Measurements from ENCODE around the gene GTF2IRD1. TPM values are rescaled to one million over a fixed set of nuclear protein-coding genes. Genes with fewer than 3 reads are reported as not detected.
"Not testable (repeated sequence)": the region's sequence is repeated elsewhere in the genome, so short reads cannot be mapped to it uniquely, and the experiment has no call there.

The GTF2IRD1 gene
- total and polyA plus RNA-seq, 2 of the 13 experiments (the other 11 are each of a cell fraction or from before 2014, with no cell fraction given): 16.5 to 26.7 TPM

DNA sequence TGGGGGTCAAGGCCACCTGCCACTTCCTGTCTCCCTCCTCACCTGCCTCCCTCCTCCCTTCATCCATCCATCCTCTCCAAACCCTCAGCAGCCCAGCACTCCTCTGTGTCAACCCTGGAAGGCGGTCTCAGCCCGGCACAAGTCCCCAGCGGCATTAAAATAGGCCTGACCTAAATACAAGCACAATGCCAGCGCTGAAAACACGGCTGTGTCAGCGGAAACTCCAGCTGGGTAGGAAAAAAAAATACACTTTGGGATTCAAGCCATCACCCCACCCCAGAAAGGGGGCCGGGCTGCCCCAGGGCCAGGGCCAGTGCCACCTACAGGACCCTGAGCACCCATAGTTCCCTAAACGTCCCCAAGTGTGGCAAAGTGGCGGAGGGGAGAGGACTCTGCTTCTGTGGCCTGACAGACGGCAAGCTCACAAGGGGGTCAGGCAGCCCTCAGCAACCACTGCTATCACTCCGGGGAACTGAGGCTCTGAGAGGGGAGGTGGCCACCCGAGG lies 22.7 kb upstream of the GTF2IRD1 start (continued):
- TF ChIP-seq, protein P1, sequence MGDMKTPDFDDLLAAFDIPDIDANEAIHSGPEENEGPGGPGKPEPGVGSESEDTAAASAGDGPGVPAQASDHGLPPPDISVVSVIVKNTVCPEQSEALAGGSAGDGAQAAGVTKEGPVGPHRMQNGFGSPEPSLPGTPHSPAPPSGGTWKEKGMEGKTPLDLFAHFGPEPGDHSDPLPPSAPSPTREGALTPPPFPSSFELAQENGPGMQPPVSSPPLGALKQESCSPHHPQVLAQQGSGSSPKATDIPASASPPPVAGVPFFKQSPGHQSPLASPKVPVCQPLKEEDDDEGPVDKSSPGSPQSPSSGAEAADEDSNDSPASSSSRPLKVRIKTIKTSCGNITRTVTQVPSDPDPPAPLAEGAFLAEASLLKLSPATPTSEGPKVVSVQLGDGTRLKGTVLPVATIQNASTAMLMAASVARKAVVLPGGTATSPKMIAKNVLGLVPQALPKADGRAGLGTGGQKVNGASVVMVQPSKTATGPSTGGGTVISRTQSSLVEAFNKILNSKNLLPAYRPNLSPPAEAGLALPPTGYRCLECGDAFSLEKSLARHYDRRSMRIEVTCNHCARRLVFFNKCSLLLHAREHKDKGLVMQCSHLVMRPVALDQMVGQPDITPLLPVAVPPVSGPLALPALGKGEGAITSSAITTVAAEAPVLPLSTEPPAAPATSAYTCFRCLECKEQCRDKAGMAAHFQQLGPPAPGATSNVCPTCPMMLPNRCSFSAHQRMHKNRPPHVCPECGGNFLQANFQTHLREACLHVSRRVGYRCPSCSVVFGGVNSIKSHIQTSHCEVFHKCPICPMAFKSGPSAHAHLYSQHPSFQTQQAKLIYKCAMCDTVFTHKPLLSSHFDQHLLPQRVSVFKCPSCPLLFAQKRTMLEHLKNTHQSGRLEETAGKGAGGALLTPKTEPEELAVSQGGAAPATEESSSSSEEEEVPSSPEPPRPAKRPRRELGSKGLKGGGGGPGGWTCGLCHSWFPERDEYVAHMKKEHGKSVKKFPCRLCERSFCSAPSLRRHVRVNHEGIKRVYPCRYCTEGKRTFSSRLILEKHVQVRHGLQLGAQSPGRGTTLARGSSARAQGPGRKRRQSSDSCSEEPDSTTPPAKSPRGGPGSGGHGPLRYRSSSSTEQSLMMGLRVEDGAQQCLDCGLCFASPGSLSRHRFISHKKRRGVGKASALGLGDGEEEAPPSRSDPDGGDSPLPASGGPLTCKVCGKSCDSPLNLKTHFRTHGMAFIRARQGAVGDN (CRISPR knock-in tag; IDR thresholded peaks at IDR 0.05): peak; percentile 22; the same call in 1 of the 2 replicates
- TF ChIP-seq, protein P2, sequence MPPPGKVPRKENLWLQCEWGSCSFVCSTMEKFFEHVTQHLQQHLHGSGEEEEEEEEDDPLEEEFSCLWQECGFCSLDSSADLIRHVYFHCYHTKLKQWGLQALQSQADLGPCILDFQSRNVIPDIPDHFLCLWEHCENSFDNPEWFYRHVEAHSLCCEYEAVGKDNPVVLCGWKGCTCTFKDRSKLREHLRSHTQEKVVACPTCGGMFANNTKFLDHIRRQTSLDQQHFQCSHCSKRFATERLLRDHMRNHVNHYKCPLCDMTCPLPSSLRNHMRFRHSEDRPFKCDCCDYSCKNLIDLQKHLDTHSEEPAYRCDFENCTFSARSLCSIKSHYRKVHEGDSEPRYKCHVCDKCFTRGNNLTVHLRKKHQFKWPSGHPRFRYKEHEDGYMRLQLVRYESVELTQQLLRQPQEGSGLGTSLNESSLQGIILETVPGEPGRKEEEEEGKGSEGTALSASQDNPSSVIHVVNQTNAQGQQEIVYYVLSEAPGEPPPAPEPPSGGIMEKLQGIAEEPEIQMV (CRISPR knock-in tag; IDR thresholded peaks at IDR 0.05; ENCODE audit: low read depth): no peak
- TF ChIP-seq ZNF263 (CRISPR knock-in tag; IDR thresholded peaks at IDR 0.05) (peak; percentile 89), FLYWCH1 (CRISPR knock-in tag; IDR thresholded peaks at IDR 0.05) (no peak)

DNA sequence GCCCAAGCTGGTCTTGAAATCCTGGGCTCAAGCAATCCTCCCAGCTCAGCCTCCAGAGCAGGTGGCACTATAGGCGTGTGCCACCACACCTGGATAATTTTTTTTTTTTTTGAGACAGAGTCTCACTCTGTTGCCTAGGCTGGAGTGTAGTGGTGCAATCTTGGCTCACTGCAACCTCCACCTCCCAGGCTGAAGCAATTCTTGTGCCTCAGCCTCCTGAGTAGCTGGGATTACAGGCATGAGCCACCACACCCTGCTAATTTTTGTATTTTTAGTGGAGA lies 16.5 kb upstream of the GTF2IRD1 start:
- DNase-seq (ENCODE audit: low spot score); H3K9ac ChIP-seq (ENCODE audit: insufficient read depth, low read depth, low read length); H3K27ac ChIP-seq (ENCODE audit: extremely low read length, insufficient read depth, low read length); H3K79me2 ChIP-seq (ENCODE audit: insufficient read depth, low read length); H3K36me3 ChIP-seq (replicated peaks in 1 of 2; ENCODE audit: control insufficient read depth in 1 of 2, insufficient read depth in 2 of 2, low read length in 2 of 2); ATAC-seq; in situ Hi-C loops (cut with HindIII; ENCODE audit: extremely low pct_ligation_motif_present, low pct_unique_long_range_greater_than_20kb); H3K9me3 ChIP-seq (ENCODE audit: low read length); H2AFZ ChIP-seq (ENCODE audit: low read length); intact Hi-C loops (cut with micrococcal nuclease; ENCODE audit: unreplicated experiment); CTCF ChIA-PET (ENCODE audit: low intra/inter-chr PET ratio, low total read pairs); BruUV-seq (replicated peaks); H3K4me2 ChIP-seq (ENCODE audit: low read depth, low read length); FAIRE-seq; H4K20me1 ChIP-seq (ENCODE audit: insufficient read depth, low read length); POLR2A ChIA-PET; H3K27me3 ChIP-seq (ENCODE audit: control insufficient read depth in 1 of 2, insufficient read depth in 2 of 2, low read length in 2 of 2); H3K4me3 ChIP-seq (replicated peaks in 1 of 3; ENCODE audit: insufficient read depth in 1 of 3, low read depth in 2 of 3, low read length in 3 of 3): not testable (repeated sequence)
- H3K4me1 ChIP-seq (ENCODE audit: insufficient read depth, low read length): peaks cover 37% of the 10 kb centered on the region
- WGBS (ENCODE audit: low lambda C conversion rate): 28% methylated on average over 1 of the region's 1 CpG
